SK-N-SH treated with all-trans-retinoic acid at 6 μM for 48 hours (cell line): Measurements from ENCODE around the gene PDE9A.

Source experiments
- ATAC-seq: fragments of 200-7000 bp; cut with Tn5 transposase; 3 replicates; pipeline ENCODE4 v1.9.1; 2020; ENCODE audit warnings: mild to moderate bottlenecking, moderate library complexity
- ARNTL ChIP-seq: fragments of 450-650 bp; formaldehyde crosslinking; IDR thresholded peaks from 2 replicates; pipeline ENCODE4 v1.5.0; 2020; ENCODE audit warnings: low read depth, mild to moderate bottlenecking, moderate library complexity, borderline replicate concordance
- CSDC2 ChIP-seq: fragments of 250-450 bp; sonication (Bioruptor Pico); IDR thresholded peaks from 2 replicates; pipeline ENCODE4 v1.5.0; 2020; ENCODE audit warnings: mild to moderate bottlenecking, moderate library complexity
- ESRRG ChIP-seq: fragments of 250-450 bp; sonication (Bioruptor Pico); IDR thresholded peaks from 2 replicates; pipeline ENCODE4 v1.6.1; 2021; ENCODE audit warnings: mild to moderate bottlenecking
- ISL1 ChIP-seq: fragments of 250-450 bp; sonication (Bioruptor Pico); IDR thresholded peaks from 2 replicates; pipeline ENCODE4 v2.1.2; 2022; ENCODE audit warnings: mild to moderate bottlenecking, moderate library complexity
- PPARA ChIP-seq: fragments of 250-450 bp; sonication (Bioruptor Pico); IDR thresholded peaks from 2 replicates; pipeline ENCODE4 v1.5.0; 2020; ENCODE audit warnings: mild to moderate bottlenecking, borderline replicate concordance
- RARB ChIP-seq: fragments of 250-450 bp; sonication (Bioruptor Pico); IDR thresholded peaks from 2 replicates; pipeline ENCODE4 v1.8.0; 2021; ENCODE audit warnings: mild to moderate bottlenecking, moderate library complexity
- SNAI2 ChIP-seq: fragments of 250-450 bp; sonication (Bioruptor Pico); IDR thresholded peaks from 2 replicates; pipeline ENCODE4 v1.5.0; 2020; ENCODE audit warnings: mild to moderate bottlenecking, moderate library complexity
- TOX ChIP-seq: fragments of 250-450 bp; sonication (Bioruptor Pico); IDR thresholded peaks from 2 replicates; pipeline ENCODE4 v1.8.0; 2021; ENCODE audit warnings: mild to moderate bottlenecking, moderate library complexity, borderline replicate concordance
- ZC3H10 ChIP-seq: fragments of 250-450 bp; sonication (Bioruptor Pico); IDR thresholded peaks from 2 replicates; pipeline ENCODE4 v1.5.1; 2021; ENCODE audit warnings: mild to moderate bottlenecking, moderate library complexity
- ZFP3 ChIP-seq: fragments of 250-450 bp; sonication (Bioruptor Pico); IDR thresholded peaks from 2 replicates; pipeline ENCODE4 v1.5.0; 2020; ENCODE audit warnings: mild to moderate bottlenecking, moderate library complexity
- ZNF70 ChIP-seq: fragments of 450-650 bp; formaldehyde crosslinking; IDR thresholded peaks from 2 replicates; pipeline ENCODE4 v1.5.0; 2020; ENCODE audit warnings: mild to moderate bottlenecking, moderate library complexity
- ZNF8 ChIP-seq: fragments of 450-650 bp; formaldehyde crosslinking; IDR thresholded peaks from 2 replicates; pipeline ENCODE4 v1.5.0; 2020; ENCODE audit warnings: mild to moderate bottlenecking, moderate library complexity
- TF ChIP-seq, protein P1 (sequence below): fragments of 250-450 bp; sonication (Bioruptor Pico); IDR thresholded peaks from 2 replicates; pipeline ENCODE4 v1.5.1; 2020; ENCODE audit warnings: low read depth, mild to moderate bottlenecking, moderate library complexity
- TF ChIP-seq, protein P2 (sequence below): fragments of 250-450 bp; sonication (Bioruptor Pico); IDR thresholded peaks from 2 replicates; pipeline ENCODE4 v1.8.0; 2020; ENCODE audit warnings: mild to moderate bottlenecking, moderate library complexity, borderline replicate concordance
- TF ChIP-seq, protein P3 (sequence below): fragments of 250-450 bp; sonication (Bioruptor Pico); IDR thresholded peaks from 2 replicates; pipeline ENCODE4 v1.5.1; 2021; ENCODE audit warnings: mild to moderate bottlenecking, moderate library complexity
- TF ChIP-seq, protein P4 (sequence below): fragments of 250-450 bp; sonication (Bioruptor Pico); IDR thresholded peaks from 2 replicates; pipeline ENCODE4 v1.8.0; 2021; ENCODE audit warnings: low read depth, mild to moderate bottlenecking, moderate library complexity, borderline replicate concordance
- TF ChIP-seq, protein P5 (sequence below): fragments of 250-450 bp; sonication (Bioruptor Pico); IDR thresholded peaks from 2 replicates; pipeline ENCODE4 v1.5.0; 2020; ENCODE audit warnings: mild to moderate bottlenecking, moderate library complexity

The PDE9A gene

DNA sequence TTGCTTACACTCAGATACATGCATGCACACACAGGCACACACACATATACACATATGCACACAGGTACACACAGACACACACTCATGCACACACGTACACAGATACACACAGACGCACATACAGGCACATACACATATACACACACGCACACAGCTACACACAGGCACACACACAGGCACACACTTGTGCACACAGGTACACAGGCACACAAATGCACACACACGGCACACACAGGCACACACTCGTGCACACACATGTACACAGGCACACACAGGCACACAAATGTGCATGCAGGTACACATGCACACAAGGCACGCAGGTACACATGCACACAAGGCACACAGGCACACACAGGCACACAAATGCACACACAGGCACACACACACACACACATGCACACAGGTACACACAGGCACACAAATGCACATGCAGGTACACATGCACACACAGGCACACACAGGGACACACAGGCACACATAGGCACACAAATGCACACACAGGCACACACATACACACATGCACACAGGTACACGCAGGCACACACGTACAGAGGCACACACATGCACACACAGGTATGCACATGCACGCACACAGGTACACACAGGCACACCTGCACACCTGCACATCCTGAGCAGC lies 115.9 kb downstream of the PDE9A start:
- TF ChIP-seq CSDC2 (CRISPR knock-in tag) (no peak), ISL1 (no peak), ZFP3 (CRISPR knock-in tag) (no peak), ZNF8 (no peak), RARB (CRISPR knock-in tag) (no peak), PPARA (CRISPR knock-in tag) (no peak)
- TF ChIP-seq, protein P1, sequence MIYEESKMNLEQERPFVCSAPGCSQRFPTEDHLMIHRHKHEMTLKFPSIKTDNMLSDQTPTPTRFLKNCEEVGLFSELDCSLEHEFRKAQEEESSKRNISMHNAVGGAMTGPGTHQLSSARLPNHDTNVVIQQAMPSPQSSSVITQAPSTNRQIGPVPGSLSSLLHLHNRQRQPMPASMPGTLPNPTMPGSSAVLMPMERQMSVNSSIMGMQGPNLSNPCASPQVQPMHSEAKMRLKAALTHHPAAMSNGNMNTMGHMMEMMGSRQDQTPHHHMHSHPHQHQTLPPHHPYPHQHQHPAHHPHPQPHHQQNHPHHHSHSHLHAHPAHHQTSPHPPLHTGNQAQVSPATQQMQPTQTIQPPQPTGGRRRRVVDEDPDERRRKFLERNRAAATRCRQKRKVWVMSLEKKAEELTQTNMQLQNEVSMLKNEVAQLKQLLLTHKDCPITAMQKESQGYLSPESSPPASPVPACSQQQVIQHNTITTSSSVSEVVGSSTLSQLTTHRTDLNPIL, result no peak
- TF ChIP-seq, protein P2, sequence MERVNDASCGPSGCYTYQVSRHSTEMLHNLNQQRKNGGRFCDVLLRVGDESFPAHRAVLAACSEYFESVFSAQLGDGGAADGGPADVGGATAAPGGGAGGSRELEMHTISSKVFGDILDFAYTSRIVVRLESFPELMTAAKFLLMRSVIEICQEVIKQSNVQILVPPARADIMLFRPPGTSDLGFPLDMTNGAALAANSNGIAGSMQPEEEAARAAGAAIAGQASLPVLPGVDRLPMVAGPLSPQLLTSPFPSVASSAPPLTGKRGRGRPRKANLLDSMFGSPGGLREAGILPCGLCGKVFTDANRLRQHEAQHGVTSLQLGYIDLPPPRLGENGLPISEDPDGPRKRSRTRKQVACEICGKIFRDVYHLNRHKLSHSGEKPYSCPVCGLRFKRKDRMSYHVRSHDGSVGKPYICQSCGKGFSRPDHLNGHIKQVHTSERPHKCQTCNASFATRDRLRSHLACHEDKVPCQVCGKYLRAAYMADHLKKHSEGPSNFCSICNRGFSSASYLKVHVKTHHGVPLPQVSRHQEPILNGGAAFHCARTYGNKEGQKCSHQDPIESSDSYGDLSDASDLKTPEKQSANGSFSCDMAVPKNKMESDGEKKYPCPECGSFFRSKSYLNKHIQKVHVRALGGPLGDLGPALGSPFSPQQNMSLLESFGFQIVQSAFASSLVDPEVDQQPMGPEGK (CRISPR knock-in tag), result no peak
- TF ChIP-seq, protein P3, sequence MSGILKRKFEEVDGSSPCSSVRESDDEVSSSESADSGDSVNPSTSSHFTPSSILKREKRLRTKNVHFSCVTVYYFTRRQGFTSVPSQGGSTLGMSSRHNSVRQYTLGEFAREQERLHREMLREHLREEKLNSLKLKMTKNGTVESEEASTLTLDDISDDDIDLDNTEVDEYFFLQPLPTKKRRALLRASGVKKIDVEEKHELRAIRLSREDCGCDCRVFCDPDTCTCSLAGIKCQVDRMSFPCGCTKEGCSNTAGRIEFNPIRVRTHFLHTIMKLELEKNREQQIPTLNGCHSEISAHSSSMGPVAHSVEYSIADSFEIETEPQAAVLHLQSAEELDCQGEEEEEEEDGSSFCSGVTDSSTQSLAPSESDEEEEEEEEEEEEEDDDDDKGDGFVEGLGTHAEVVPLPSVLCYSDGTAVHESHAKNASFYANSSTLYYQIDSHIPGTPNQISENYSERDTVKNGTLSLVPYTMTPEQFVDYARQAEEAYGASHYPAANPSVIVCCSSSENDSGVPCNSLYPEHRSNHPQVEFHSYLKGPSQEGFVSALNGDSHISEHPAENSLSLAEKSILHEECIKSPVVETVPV (CRISPR knock-in tag), result no peak

DNA sequence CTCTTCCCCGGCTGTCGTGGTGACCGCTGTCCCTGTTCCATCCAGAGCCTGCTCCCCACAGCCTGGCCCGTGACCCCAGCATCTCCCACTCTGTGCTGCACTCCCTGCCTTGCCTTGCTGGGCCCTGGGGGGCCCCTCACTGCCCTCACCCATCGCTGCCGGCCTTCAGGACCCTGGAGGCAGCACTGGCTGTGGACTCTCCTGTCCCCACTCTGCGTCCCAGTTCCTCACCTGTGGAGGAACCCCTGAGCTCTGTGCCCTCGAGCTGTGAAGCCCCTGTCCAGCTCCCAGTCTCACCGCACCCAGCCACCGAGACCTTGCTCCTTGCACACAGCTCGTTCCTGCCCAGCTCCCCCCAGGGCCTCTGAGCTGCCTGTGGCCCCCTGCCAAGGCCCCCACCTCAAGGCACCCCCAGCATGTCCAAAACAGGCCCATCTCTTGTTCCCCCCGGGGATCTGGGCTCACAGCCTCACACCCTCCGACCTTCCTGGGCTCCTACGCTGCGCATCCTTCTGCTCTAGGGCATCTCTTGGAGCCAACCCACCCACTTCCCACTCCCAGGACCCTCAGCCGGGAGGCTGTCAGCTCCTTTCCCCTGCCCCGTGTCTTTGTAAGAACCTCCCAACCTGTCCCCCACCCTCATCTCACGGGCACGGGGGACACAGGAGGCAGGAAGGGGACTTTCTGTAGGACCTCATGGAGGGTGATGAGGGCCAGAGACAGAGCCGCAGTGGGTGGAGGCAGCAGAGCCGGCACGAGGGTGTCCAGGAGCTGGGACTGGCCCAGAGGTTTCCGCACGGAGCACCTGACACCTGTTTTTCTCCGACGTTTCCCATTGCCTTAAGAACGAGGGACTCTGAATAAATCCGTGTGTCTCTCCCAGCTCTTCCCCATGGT lies 116.6 kb downstream of the PDE9A start:
- TF ChIP-seq ZFP3 (CRISPR knock-in tag) (no peak), ISL1 (no peak), CSDC2 (CRISPR knock-in tag) (no peak), RARB (CRISPR knock-in tag) (no peak), ZNF70 (CRISPR knock-in tag) (no peak), ARNTL (CRISPR knock-in tag) (no peak), ZC3H10 (no peak), ESRRG (CRISPR knock-in tag) (no peak), ZNF8 (no peak), SNAI2 (no peak), TOX (no peak)
- TF ChIP-seq, protein P1, result no peak
- TF ChIP-seq, protein P4, sequence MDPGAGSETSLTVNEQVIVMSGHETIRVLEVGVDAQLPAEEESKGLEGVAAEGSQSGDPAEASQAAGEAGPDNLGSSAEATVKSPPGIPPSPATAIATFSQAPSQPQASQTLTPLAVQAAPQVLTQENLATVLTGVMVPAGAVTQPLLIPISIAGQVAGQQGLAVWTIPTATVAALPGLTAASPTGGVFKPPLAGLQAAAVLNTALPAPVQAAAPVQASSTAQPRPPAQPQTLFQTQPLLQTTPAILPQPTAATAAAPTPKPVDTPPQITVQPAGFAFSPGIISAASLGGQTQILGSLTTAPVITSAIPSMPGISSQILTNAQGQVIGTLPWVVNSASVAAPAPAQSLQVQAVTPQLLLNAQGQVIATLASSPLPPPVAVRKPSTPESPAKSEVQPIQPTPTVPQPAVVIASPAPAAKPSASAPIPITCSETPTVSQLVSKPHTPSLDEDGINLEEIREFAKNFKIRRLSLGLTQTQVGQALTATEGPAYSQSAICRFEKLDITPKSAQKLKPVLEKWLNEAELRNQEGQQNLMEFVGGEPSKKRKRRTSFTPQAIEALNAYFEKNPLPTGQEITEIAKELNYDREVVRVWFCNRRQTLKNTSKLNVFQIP (CRISPR knock-in tag), result no peak
- TF ChIP-seq, protein P5, sequence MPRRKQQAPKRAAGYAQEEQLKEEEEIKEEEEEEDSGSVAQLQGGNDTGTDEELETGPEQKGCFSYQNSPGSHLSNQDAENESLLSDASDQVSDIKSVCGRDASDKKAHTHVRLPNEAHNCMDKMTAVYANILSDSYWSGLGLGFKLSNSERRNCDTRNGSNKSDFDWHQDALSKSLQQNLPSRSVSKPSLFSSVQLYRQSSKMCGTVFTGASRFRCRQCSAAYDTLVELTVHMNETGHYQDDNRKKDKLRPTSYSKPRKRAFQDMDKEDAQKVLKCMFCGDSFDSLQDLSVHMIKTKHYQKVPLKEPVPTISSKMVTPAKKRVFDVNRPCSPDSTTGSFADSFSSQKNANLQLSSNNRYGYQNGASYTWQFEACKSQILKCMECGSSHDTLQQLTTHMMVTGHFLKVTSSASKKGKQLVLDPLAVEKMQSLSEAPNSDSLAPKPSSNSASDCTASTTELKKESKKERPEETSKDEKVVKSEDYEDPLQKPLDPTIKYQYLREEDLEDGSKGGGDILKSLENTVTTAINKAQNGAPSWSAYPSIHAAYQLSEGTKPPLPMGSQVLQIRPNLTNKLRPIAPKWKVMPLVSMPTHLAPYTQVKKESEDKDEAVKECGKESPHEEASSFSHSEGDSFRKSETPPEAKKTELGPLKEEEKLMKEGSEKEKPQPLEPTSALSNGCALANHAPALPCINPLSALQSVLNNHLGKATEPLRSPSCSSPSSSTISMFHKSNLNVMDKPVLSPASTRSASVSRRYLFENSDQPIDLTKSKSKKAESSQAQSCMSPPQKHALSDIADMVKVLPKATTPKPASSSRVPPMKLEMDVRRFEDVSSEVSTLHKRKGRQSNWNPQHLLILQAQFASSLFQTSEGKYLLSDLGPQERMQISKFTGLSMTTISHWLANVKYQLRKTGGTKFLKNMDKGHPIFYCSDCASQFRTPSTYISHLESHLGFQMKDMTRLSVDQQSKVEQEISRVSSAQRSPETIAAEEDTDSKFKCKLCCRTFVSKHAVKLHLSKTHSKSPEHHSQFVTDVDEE (CRISPR knock-in tag), result no peak
- TF ChIP-seq, protein P3 (CRISPR knock-in tag), result no peak
- ATAC-seq, result no peak

More for the DNA sequence above, 115.9 kb downstream of the PDE9A start:
- no peak for ATAC-seq
